Measurements from ENCODE around the gene NAV3. TPM values are rescaled to one million over a fixed set of nuclear protein-coding genes. Genes with fewer than 3 reads are reported as not detected.

Gene NAV3
- total RNA-seq, 1 experiment from 2014 or later = 3.0 TPM

- no peaks in the 10 kb centered on the region for H3K79me1 ChIP-seq (ENCODE audit: insufficient read depth, low read depth, low read length, poor library complexity, severe bottlenecking)
- no peak overlapping the region for H3K9ac ChIP-seq (ENCODE audit: extremely low read depth, insufficient read length, low read length)
- H4K8ac ChIP-seq (replicated peaks; ENCODE audit: insufficient read length, low read depth, low read length) = no peak overlapping the region
- no peaks in the 10 kb centered on the region for H3K23me2 ChIP-seq (ENCODE audit: insufficient read length, low read depth, low read length, poor library complexity, severe bottlenecking)
- Mint-ChIP-seq H3K27ac (no peak overlapping the region), H3K4me1 (no peaks in the 10 kb centered on the region), H3K36me3 (ENCODE audit: insufficient read depth in 1 of 3, low read depth in 3 of 3) (no peaks in the 10 kb centered on the region), H3K27me3 (ENCODE audit: low read depth) (no peaks in the 10 kb centered on the region), H3K4me3 (no peak overlapping the region), H3K9me3 (no peaks in the 10 kb centered on the region)
- DNase-seq = no peak
- no peak overlapping the region for H3K4ac ChIP-seq (ENCODE audit: low read depth, low read length)
- H2BK5ac ChIP-seq (ENCODE audit: insufficient read length, low read length) = no peak overlapping the region
- no peak overlapping the region for H2AK5ac ChIP-seq (ENCODE audit: insufficient read length, low read length)
- no peak overlapping the region for H3K14ac ChIP-seq (ENCODE audit: insufficient read depth, low read length)
- H4K20me1 ChIP-seq (ENCODE audit: control insufficient read depth, insufficient read depth, insufficient read length) = no peaks in the 10 kb centered on the region
- no peak overlapping the region for H3K18ac ChIP-seq (ENCODE audit: insufficient read length, low read depth, low read length)
- no peak overlapping the region for H3K27ac ChIP-seq (ENCODE audit: insufficient read length, low read depth, low read length)
- H2BK20ac ChIP-seq (ENCODE audit: low read depth, low read length, poor library complexity, severe bottlenecking) = no peak overlapping the region
- no peak overlapping the region for H3K56ac ChIP-seq (ENCODE audit: insufficient read length, low read depth, low read length)
- H2BK15ac ChIP-seq (ENCODE audit: low read depth, low read length) = no peak overlapping the region
- no CpG with 5 or more reads among the region's 3 CpGs for WGBS (ENCODE audit: extremely low coverage, insufficient read length, low lambda C conversion rate)
- H3K27me3 ChIP-seq (ENCODE audit: insufficient read depth, low read length) = no peaks in the 10 kb centered on the region
- no peak overlapping the region for H4K5ac ChIP-seq (ENCODE audit: insufficient read length, low read depth, low read length)
- no peaks in the 10 kb centered on the region for H3K4me1 ChIP-seq (ENCODE audit: insufficient read depth, low read length)
- TF ChIP-seq, protein P1, sequence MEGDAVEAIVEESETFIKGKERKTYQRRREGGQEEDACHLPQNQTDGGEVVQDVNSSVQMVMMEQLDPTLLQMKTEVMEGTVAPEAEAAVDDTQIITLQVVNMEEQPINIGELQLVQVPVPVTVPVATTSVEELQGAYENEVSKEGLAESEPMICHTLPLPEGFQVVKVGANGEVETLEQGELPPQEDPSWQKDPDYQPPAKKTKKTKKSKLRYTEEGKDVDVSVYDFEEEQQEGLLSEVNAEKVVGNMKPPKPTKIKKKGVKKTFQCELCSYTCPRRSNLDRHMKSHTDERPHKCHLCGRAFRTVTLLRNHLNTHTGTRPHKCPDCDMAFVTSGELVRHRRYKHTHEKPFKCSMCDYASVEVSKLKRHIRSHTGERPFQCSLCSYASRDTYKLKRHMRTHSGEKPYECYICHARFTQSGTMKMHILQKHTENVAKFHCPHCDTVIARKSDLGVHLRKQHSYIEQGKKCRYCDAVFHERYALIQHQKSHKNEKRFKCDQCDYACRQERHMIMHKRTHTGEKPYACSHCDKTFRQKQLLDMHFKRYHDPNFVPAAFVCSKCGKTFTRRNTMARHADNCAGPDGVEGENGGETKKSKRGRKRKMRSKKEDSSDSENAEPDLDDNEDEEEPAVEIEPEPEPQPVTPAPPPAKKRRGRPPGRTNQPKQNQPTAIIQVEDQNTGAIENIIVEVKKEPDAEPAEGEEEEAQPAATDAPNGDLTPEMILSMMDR (conservative IDR thresholded peaks at IDR 0.05) = no peak
- no peak overlapping the region for H2BK120ac ChIP-seq (ENCODE audit: low read depth, low read length, poor library complexity, severe bottlenecking)
- H3K9me3 ChIP-seq (ENCODE audit: control insufficient read depth, low read depth, low read length) = no peaks in the 10 kb centered on the region
- no peak overlapping the region for H3T11ph ChIP-seq (ENCODE audit: low read length)
- no peak overlapping the region for H2AFZ ChIP-seq (ENCODE audit: low read length)
- H3K23ac ChIP-seq (ENCODE audit: insufficient read length, low read depth, low read length) = no peak overlapping the region
- H3K4me2 ChIP-seq (ENCODE audit: insufficient read depth, insufficient read length, low read length) = no peak overlapping the region
- H3K79me2 ChIP-seq (ENCODE audit: insufficient read depth, low read length) = no peaks in the 10 kb centered on the region
- no peak overlapping the region for H4K91ac ChIP-seq (ENCODE audit: insufficient read length, low read depth, low read length)
- no peak overlapping the region for H2BK12ac ChIP-seq (ENCODE audit: insufficient read length, low read depth, low read length)
Observed at GRCh38 chr12:78005094-78005492, 174.4 kb downstream of the NAV3 start.
